Vagina (tissue), 2 donors: ENCODE data around the gene TNN.

Experiments used
- POLR2AphosphoS5 ChIP-seq, 2 donors: sonication (generic); formaldehyde crosslinking; IDR thresholded peaks; one replicate each; pipeline ENCODE4 v1.9.0; 2017; ENCODE audit warnings: antibody characterized with exemption in 2 of 2, mild to moderate bottlenecking in 2 of 2, low read depth in 1 of 2; ENCODE audit not compliant: insufficient read depth in 1 of 2
- TF ChIP-seq, protein P1 (sequence below), 3 experiments: fragments of 450-650 bp in 2 of 3; fragments of 200-600 bp in 1 of 3; sonication (generic) in 1 of 3; IDR thresholded peaks; one replicate each; pipeline ENCODE4 v1.5.1; 2017 to 2019; ENCODE audit warnings: antibody characterized with exemption in 3 of 3, mild to moderate bottlenecking in 2 of 3, moderate library complexity in 2 of 3

GRCh38 chr1:175079338-175079737, 11.7 kb downstream of the TNN start:
- no peak for TF ChIP-seq POLR2AphosphoS5 (IDR thresholded peaks at IDR 0.05; ENCODE audit: insufficient read depth in 1 of 2, low read depth in 1 of 2)
- TF ChIP-seq, protein P1, sequence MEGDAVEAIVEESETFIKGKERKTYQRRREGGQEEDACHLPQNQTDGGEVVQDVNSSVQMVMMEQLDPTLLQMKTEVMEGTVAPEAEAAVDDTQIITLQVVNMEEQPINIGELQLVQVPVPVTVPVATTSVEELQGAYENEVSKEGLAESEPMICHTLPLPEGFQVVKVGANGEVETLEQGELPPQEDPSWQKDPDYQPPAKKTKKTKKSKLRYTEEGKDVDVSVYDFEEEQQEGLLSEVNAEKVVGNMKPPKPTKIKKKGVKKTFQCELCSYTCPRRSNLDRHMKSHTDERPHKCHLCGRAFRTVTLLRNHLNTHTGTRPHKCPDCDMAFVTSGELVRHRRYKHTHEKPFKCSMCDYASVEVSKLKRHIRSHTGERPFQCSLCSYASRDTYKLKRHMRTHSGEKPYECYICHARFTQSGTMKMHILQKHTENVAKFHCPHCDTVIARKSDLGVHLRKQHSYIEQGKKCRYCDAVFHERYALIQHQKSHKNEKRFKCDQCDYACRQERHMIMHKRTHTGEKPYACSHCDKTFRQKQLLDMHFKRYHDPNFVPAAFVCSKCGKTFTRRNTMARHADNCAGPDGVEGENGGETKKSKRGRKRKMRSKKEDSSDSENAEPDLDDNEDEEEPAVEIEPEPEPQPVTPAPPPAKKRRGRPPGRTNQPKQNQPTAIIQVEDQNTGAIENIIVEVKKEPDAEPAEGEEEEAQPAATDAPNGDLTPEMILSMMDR (IDR thresholded peaks at IDR 0.05), result no peak
